GM13976 (cell line): Measurements from ENCODE around the gene KPNB1.

Source experiments
- DNase-seq: peaks from one replicate; pipeline ENCODE4 v3.0.0; 2012; ENCODE audit warnings: low spot score
- in situ Hi-C: fragments of 300-500 bp; cut with MboI; formaldehyde crosslinking; loops from one replicate; pipeline ENCODE4 v1.12.0; 2022; ENCODE audit warnings: low sequenced_read_pairs, mixed read lengths, inconsistent platforms; ENCODE audit not compliant: unreplicated experiment
- TF ChIP-seq, protein P1 (sequence below): IDR thresholded peaks from 2 replicates; pipeline ENCODE4 v1.5.1; 2012; ENCODE audit warnings: borderline replicate concordance, mild to moderate bottlenecking; ENCODE audit not compliant: insufficient read depth; ENCODE audit errors: extremely low read depth, missing control alignments, control extremely low read depth

KPNB1 gene

GRCh38 chr17:47670064-47670463 is 20.3 kb downstream of the KPNB1 start:
- TF ChIP-seq, protein P1, sequence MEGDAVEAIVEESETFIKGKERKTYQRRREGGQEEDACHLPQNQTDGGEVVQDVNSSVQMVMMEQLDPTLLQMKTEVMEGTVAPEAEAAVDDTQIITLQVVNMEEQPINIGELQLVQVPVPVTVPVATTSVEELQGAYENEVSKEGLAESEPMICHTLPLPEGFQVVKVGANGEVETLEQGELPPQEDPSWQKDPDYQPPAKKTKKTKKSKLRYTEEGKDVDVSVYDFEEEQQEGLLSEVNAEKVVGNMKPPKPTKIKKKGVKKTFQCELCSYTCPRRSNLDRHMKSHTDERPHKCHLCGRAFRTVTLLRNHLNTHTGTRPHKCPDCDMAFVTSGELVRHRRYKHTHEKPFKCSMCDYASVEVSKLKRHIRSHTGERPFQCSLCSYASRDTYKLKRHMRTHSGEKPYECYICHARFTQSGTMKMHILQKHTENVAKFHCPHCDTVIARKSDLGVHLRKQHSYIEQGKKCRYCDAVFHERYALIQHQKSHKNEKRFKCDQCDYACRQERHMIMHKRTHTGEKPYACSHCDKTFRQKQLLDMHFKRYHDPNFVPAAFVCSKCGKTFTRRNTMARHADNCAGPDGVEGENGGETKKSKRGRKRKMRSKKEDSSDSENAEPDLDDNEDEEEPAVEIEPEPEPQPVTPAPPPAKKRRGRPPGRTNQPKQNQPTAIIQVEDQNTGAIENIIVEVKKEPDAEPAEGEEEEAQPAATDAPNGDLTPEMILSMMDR: no peak
- no peak for DNase-seq
- in situ Hi-C loops: no loop called here

DNA sequence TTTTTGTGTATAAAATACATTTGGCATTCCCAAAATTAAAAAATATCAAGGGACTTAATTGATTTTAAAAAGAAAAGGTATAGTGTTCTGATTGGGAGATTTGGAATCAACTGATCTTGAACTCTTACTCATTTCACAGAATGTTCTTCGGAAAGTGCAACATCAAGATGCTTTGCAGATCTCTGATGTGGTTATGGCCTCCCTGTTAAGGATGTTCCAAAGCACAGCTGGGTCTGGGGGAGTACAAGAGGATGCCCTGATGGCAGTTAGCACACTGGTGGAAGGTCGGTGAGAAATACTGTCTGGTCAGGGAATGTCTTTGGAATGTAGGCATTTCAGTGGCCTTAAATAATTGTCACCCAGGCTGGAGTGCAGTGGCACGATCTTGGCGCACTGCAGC is 24.8 kb downstream of the KPNB1 start:
- DNase-seq: no peak
- TF ChIP-seq, protein P1: no peak
- in situ Hi-C loops: no loop called here

- in situ Hi-C loops: no loop called here
- TF ChIP-seq, protein P1: no peak
- DNase-seq: no peak
Measured at GRCh38 chr17:47675380-47676198, 25.9 kb downstream of the KPNB1 start.

GRCh38 chr17:47676199-47676472 is 26.4 kb downstream of the KPNB1 start:
- in situ Hi-C loops: no loop called here
- no peak for DNase-seq
- TF ChIP-seq, protein P1: no peak

DNA sequence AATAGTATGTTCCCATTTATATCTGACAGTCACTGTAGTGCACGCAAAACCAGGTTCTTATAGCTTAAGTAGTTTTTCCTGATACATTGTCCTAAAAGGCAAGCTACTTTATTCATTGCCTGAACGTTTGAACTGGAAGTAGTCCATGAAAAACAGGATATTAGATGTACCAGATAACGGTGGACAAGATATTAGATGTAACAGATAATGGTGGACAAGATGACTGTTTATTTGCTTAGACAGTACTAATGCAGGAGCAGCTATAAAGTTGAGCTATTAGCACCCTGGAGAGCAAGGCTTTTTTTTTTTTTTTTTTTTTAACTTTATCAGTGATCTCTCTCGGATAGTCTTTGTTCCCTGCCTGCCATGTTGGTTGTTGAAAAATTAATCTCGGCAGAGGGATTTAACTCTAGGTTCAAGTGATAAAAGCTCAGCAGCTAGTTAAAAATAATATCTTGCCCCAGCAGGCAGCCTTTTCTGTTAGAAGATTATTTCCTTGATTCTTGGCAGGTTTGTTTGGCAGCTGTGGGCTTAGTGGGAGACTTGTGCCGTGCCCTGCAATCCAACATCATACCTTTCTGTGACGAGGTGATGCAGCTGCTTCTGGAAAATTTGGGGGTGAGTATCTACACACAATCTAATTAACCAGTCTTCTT is 26.9 kb downstream of the KPNB1 start:
- in situ Hi-C loops: no loop called here
- no peak for DNase-seq
- TF ChIP-seq, protein P1: no peak

- in situ Hi-C loops: no loop called here
- DNase-seq: no peak
- TF ChIP-seq, protein P1: no peak
Measured at GRCh38 chr17:47678196-47678595, 28.5 kb downstream of the KPNB1 start.
